ENCODE measurements around the gene ELFN1.
"Not testable (repeated sequence)": the region's sequence is repeated elsewhere in the genome, so short reads cannot be mapped to it uniquely, and the experiment has no call there.

ELFN1 gene

DNA sequence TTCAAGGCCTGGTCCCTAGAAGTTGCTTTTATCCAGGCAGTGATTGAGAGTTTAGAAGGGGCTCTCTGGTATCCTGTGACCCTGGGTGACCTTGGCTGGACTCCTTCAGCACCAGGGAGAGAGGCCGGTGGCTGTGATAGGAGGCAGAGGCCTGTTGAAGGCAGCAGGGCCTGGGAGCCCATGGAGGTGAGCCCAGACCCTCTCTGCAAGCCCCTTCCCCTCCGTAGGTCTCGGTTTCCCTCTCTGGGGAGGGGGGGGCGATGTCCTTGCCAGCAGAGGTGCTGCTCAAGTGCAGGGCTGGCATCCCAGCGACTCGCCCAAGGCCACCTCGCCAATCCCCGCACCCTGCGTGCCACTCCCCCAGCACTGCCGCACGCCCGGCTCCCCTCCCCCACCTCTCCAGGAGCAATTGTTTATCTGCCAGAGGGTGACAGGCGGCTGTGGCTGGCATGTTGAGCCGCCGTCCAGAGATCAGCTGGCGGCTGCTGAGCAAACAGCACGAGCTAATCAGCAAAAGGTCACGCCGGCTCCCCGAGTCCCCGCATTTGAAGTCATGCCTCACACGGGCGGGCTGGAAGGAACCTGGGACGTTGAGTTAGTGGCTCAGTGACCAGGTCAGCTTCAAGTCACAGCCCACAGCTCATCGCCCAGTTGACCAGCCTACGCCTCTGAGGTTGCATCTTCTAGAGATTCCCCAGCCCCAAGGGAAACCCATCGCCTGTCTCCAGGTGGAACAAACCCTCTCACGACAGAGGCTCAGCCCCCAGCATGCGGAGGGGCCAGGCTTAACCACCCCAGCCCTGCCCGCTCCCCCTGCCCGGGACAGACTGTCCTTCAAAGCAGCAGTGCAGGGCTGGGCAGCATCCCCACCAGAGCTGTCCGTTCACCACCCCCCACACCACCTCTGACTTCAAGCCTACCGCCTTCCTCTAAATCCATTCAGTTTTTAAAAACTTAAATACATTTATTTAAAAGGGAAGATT is 43.7 kb downstream of the ELFN1 start:
- no peak for DNase-seq

DNA sequence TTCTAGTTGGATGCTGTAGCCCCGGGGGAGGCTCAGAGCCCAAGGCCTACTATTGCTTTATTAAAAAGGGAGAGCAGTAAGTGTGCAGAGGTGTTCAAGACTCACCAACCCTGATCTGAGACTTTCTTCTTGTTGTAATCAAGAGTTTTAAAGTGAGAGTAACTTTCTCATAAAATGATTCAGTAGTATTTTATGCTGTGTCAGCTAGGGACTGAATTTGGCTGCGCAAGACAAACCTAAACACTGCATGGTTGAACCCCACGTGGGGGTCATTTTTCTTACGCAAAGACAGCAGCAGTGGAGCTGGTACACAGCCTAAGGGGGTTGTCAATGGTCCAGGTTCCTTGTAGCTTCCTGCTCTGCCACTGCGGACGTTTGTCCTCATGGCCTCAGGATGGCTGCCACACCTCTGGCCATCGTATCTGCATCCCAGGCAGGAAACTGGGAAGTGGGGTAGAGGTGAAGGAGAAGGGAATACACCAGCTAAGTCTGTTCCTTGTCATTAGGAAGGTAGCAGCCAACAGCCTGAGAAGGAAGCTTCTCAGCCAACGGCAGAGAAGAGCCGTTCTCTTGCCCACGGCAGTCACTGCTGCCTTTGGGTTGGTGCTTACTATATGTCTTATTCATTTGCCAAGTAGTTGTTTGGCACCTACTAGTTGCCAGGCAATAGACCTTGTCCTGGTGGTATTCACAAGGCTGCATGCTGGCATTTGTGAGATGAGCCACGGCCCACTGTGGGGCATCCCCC is 44.7 kb downstream of the ELFN1 start:
- no peak for DNase-seq

DNA sequence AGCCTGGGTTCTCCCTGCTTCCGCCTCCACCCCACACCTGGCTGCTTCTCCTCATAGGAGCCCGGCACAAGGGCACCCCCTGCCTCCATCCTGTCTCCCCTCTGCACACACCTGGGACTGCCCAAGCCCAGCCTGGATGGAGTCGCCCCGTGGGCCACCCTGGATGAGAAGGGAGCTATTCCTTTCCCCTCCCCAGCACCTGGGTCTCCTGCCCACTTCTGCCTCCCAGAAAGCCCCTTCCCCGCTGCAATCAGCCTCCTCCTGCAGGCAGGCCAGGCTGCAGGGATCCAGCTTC is 45.2 kb downstream of the ELFN1 start:
- no peak for DNase-seq

DNA sequence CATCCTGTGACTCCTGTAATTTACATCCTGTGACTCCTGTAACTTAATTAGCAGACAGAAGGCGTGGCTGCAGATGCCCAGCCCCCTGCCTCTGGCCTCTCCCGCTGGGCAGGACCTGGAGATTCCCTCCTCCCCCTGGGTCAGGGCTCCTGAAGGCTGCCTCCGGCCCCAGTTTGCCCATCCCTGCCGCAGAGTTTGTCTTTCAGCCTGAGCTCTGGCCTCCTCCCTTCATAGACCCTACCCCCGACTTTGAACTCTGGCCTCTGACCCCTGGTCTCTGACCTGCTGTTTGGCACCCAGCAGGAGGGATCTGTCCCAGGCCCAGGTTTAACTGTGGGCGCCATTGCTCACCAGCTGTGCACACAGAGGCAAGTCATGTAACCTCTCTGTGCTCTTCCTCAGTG is 45.6 kb downstream of the ELFN1 start:
- DNase-seq = no peak

DNA sequence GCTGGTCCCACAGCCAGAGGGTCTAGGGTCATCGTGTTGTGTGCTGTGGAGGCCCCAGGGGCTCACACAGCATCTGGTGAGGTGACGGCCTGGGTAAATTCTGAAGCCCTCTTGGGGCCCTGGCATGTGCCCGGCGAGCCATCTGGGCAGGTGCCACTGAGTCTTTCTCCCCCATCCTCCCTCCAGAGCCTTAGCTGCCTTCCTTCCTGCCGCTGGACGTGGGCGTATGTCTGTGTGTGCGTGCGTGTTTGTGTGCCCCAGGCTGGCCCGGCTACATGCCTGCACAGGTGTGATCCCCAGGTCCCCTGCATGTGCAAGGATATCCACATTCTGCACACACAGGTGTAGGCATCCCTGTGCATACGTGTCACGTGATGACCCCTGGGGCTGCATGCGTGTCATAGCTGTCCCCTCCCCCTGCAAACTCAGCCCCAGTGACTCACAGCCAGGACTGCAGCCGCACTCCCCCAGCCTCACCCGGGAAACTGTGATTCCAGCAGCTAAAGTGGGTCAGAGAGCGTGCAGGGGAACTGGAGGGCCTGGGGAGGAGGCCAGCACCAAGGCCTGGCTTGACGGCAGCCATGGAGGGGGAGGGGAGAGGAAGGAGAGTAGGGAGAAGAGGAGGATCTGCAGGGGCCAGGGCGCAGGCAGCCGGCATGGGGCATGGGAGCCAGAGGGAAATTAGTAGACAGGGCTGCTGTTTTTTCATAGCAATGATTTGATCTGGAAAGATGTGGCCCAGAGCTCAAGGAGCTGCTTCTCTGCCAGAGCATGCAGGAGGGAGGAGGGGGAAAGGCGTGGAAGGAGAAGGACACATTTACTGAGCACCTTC is 46.4 kb downstream of the ELFN1 start:
- peak in 1 of 2 experiments; percentile 11 for DNase-seq

DNA sequence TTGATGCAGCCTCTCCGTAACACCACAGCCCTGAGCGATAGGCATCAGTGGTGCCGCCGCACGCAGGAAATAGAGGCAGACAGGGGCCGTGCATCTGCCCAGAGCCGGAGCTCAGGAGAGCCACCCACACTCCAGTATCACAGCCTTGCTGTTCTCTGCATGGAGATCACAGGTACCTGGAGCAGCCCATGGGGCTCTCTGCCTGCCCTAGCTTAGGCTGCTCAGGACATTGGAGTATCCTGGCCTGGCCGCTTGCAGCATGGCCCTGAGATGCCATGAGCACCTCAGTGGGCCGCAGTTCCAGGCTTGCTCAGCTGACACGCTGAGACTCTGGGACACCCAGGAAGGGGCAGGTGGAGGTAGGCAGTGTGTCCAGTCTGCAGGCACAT is 47.0 kb downstream of the ELFN1 start:
- no peak for DNase-seq

DNA sequence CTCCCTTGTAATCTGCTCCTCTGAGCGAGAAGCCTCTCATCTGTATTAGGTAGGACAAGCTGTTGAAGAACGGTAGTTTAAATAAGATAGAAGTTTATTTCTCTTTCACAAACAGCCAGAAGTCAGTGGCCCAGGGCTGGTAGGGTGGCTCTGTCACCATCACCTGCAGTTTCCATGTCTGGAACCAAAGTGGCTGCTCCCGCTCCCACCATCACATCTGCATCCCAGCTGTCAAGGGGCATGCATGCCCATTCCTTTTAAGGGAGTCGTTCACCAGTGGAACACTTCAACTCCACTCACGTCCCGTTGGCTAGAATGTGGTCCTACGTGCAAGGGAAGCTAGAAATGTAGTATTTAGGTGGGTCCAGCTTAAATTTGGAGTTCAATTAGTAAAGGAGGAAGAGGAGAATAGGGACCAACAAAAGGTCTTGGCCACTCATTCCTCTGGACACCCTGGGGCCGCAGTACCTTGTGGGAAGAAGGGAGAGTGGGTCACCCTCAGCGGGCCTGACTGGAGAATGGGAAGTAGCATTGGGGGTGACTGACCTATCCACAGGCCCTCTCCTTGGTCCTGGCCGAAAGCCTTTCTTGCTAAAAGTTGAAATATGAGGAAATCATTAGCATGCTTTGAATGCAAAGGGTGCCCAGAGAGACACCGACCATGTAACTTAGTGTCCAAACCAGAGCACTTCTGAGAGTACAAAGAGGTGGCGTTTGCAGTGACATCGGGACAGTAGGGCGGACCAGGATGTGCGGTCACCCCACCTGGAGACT is 48.0 kb downstream of the ELFN1 start:
- no peak for DNase-seq

DNA sequence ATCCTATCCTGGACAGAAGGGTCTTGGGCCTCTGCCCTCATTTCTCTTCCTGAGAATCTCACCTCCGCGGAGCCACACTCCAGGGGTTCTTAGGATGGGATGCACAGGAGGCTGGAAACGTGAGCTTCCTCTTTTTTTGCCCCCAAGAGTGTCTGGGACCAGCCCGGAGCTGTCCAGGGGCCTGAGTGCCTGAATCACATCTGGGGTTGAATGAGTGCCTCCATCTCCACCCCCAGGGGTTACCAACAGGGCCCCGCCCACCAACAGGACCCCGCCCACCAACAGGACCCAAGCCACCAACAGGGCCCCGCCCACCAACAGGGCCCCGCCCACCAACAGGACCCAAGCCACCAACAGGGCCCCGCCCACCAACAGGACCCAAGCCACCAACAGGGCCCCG is 48.8 kb downstream of the ELFN1 start:
- not testable (repeated sequence) for DNase-seq

DNA sequence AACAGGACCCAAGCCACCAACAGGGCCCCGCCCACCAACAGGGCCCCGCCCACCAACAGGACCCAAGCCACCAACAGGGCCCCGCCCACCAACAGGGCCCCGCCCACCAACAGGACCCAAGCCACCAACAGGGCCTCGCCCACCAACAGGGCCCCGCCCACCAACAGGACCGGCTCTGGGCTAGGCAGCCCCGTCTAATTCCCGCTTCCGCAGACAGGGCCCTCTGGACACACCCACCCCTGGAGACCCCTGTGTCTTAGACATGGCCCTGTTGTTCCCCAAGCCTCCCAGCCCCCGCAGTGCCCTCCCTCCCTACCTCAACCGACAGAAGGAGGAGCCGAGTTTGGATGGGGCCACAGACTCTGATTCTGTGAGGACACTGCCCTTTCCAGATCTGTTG is 49.2 kb downstream of the ELFN1 start:
- DNase-seq = not testable (repeated sequence)

DNA sequence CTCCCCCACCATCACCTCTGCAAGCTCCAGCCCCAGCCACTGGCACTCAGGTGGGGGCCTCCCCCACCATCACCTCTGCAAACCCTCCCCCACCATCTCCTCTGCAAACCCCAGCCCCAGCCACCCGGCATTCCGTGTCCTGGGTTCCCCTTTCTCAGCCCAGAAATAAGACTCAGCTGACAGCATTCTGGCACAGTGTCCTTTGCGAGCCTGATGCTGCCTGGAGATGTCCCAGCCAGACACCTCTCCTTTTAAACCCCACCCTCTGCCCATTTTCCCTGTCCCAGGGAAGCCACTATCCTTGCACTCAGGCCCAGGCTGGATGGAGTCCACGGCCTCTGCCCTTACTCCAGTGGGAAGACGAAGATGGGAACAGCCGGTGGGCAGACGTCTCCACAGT is 49.8 kb downstream of the ELFN1 start:
- no peak for DNase-seq

DNA sequence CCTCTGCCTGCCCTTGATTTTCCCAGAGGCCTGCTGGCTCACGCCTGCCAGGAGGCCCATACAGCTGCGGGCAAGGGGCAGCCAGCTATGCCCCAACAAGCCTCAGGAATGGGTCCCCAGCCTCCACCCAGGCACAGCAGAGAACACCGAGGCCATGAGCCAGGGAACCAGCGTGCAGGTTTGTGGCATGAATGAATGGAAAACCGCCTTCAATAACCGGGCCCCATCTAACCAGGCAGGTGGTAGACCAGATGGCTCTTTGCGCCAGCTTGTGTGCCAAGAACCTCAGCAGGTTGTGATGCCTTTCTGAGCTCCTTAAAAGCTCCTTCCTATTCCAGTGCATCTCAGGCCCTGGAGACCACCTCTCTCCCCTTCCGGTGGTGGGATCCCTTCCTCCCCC is 50.2 kb downstream of the ELFN1 start:
- DNase-seq = no peak

DNA sequence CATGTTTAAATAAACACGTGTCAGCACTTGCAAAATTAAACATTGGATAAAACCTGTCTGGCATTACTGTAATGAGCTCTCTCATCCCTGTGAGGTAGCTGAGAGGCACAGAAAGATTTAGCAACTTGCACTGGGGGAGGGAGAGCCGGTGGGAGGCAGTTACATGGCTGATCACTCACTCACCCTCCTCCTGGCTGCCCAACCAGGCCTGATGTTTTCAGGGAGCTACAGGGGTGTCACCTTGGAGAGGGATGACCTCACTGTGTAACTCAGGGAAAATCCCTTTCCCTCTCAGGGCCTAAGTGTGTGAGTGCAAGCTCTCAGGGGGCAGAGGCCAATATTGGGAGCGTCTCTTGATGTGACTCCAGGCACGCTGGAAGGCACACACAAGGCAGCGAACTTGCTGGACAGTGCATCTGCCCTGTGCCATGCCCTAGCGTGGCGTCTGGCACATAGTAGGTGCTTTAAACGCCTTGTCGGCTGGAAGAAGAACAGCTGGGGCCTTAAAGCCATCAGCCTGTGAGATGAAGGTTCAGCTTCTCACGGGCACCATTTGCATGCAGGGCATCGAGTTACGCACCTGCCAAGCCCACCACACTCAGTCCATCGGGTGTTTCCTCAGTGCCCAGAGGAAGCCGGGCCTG is 51.1 kb downstream of the ELFN1 start:
- DNase-seq = no peak

DNA sequence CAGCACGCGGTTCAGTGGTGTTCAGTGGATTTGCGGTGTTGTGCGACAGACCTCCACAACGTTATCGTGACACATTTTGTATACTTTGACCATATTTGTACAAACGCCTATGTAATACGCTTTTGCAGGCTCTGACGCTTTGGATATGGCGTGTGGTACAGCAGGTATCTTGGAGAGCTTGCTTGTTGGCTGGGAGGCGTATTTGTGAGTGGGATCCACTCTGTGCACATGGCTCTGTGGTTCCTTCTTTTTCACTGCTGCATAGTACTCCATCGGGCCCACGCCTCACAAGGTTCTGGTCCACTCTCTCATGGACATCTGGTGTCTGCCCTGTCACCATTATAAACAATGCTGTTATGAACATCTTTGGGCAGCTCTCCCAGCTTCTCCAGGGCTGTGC is 53.2 kb downstream of the ELFN1 start:
- no peak for DNase-seq

DNA sequence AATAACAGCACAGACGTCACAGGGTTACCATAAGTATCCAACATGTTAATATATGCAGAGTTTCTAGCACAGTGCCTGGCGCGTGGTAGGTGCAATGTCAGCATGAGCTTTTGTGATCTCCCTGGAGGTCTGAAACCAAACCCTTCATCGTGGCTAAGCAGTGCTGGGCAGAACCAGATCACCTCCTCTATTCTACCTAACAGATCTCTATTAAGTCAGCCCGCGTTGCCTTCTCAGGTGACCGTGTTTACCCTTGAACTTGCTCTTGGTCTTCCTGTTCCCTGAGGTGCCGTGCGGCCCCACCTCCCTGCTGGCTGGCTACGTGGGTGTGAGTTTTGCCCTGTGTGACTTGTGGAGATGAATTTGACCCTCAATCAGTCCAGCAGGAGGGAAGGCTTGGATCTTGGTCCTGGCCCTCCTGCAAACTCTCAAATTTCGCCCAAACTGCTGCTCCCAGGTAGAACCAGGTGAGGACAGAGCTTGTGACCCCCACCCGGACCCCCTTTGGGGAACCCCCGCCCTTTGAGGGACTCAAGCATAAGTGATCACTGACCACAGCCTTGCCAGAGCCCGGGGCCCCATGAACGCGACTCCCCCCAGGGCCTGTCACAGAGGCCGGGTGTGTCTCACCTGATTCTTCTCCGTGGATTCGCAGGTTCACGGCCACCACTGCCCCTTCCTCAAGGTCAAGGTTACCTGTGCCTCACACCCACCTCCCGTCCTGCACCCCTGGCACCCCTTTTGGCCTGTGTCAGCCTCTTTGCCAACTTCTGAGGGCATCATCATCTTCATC is 54.2 kb downstream of the ELFN1 start:
- no peak for DNase-seq

DNA sequence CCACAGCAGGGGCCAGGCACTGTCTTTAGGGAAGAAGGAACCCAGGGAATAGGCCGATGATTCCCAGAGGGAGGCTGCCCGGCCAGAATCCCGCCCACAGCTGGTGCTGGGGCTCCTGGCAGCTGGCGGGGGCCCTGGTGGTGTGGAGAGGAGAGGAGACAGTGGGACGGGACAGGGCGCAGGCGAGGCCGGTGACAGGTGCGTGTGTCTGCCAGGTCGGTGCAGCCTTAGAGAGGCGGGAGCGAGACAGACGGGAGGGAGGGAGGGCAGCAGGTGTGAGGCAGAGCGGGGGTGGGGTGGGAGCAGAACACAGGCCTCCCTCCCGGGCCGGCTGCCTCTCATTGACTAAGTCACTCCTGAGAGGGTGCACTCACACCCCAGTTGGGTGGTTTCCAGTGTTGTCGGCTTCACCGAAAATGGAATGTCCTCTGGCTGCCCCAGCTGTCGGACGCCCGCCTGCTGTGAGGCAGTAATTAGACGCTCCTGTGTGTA is 55.2 kb downstream of the ELFN1 start:
- no peak for DNase-seq

DNA sequence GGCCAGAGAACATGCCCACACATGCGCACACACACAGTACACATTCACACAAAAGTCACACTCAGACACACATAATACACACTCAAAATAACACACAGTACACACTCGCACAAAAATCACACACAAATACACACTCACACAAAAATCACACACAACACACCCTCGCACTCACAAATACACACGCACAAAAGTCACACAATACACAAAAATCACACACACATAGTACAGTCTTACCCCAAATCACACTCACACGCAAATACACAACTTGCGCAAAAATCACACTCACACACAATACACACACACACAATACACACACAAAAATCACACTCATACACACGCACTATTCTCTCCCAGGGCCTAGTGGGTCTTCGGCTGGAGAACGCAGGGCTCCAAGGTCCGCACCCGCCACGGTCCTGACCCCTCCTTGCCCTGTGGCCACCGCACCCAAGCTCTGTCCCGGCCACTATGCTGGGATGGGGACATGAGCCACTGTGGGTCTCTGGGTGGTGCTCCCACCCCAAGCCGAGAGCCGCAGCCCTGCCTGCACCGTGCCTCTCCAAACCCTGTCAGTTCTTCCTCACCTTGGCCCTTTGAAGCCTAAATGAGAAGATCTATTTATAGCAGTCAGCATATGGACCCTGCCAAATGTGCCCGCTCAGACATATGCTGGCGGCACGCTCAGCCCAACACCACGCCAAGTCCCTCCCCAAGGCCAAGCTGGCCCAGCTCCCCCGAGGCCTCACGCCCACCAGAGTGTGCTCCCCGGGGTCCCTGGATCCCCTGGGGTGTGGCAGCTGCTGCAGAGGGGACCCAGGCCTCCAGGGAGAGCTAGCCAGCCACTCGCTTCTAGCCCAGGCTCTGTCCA is 55.9 kb downstream of the ELFN1 start:
- DNase-seq = no peak

DNA sequence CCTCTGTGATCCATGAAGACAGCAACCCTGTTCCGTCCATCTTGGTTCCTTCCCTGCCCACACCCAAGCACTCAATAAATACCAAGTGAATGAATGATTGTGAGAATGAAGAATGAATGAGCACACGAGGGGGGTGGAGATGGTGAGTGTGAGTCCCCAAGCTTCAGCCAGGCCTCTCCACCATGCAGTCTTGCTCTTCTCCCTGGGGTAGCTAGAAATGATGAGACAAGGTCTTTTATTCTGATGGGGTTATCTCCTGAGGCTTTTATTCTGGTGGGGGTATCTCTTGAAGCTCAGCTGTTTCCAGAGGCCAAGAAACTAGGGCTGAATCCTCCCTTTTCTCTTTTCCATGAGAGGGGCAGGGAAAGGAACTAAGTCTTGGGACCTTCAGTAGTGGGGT is 57.0 kb downstream of the ELFN1 start:
- DNase-seq = no peak

DNA sequence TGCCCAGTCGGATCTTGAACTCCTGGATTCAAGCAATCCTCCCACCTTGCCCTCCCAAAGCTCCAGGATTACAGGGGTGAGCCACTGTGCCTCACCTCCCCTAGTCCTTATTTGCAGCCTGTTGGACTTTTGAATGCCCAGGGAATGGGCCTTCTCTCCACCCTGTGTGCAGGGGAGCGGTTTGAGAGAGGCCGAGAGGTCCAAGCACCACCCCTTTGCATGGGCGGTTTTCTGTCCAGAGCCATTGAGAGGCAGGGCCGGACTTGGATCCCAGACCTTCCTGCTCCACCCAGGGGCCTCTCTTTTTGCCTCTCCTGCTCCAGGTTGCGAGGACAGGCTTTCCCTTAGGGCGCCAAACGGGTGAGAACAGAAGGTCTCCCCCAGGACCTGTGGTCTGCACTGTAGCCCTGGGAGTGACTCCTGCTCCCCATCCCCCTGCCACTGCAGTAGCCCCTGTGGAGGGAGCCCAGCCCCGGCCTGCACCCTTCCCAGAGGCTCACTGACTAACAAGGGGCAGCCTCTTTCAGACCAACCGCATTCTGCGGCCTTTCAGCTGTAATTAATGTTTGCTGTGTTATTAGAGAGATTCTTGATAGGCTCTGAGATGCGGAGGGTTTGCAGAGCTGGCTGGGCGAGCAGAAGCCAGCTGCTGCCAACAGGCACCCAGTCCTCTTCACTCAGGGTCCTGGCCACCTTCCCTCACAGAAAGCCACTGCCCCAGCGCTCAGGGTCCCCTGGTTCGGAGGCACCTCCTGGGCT is 57.9 kb downstream of the ELFN1 start:
- no peak for DNase-seq

DNA sequence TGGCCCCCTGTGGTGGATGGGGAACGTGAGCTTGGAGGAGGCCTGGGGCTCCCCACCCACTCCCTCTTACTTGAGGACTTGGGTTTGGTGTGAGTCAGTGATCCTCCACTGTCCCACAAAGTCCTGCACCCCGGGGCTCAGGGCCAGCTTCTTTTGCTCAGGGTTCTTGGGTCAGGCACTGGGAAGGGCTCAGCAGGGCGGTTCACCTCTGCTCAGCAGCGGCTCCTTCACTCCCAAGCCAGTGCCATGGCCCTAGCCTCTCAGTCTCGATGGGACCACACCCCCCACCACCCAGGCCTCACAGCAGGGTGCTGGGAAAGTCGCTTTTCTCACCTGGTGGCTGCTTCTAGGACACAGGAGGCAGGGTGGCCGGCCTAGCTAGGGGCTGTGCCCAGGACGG is 59.1 kb downstream of the ELFN1 start:
- DNase-seq = no peak
